Astrocyte of the spinal cord (primary cell): Measurements from ENCODE around the gene AGAP2.
"Not testable (repeated sequence)": the region's sequence is repeated elsewhere in the genome, so short reads cannot be mapped to it uniquely, and the experiment has no call there.

Experiments
- DNase-seq: peaks from one replicate; pipeline ENCODE4 v3.0.0; 2011; ENCODE audit warnings: low read depth, low spot score
- H3K4me3 ChIP-seq: 2 replicates; pipeline ENCODE4 v1.5.1; 2011; ENCODE audit warnings: low read depth, mild to moderate bottlenecking, low read length, moderate library complexity
- CTCF ChIP-seq: IDR thresholded peaks from 2 replicates; pipeline ENCODE4 v1.5.1; 2012; ENCODE audit warnings: low read depth, mild to moderate bottlenecking, low read length, inconsistent platforms
- in situ Hi-C: cut with HindIII; loops from 2 replicates; pipeline ENCODE4 v1.10.0; 2017; ENCODE audit warnings: low sequenced_read_pairs

Gene AGAP2

GRCh38 chr12:57722716-57723629, 15.6 kb downstream of the AGAP2 start:
- TF ChIP-seq CTCF = no peak
- DNase-seq = no peak
- in situ Hi-C loops = no loop called here
- H3K4me3 ChIP-seq = no peak overlapping the region

- DNase-seq, H3K4me3 ChIP-seq, in situ Hi-C loops: not testable (repeated sequence)
Observed at GRCh38 chr12:57721846-57722608, 16.5 kb downstream of the AGAP2 start.

GRCh38 chr12:57720606-57721595, 17.6 kb downstream of the AGAP2 start:
- TF ChIP-seq CTCF = no peak
- DNase-seq = no peak
- no peak overlapping the region for H3K4me3 ChIP-seq
- in situ Hi-C loops = no loop called here

- no peak for DNase-seq
- no peak for TF ChIP-seq CTCF
- in situ Hi-C loops = no loop called here
- H3K4me3 ChIP-seq = no peak overlapping the region
Observed at GRCh38 chr12:57719777-57720605, 18.6 kb downstream of the AGAP2 start.

- no peak overlapping the region for H3K4me3 ChIP-seq
- in situ Hi-C loops = no loop called here
- TF ChIP-seq CTCF = no peak
- DNase-seq = no peak
Observed at GRCh38 chr12:57718641-57719528, 19.7 kb downstream of the AGAP2 start.
